Caki2 (cell line): Measurements from ENCODE around the gene PLEKHJ1. TPM values are rescaled to one million over a fixed set of nuclear protein-coding genes. Genes with fewer than 3 reads are reported as not detected.

Experiments used
- DNase-seq: peaks from one replicate; pipeline ENCODE4 v3.0.0-alpha.2; 2015; ENCODE audit warnings: low read depth
- in situ Hi-C: cut with HindIII; loops from 2 replicates; pipeline ENCODE4 v1.10.0; 2016; ENCODE audit warnings: low sequenced_read_pairs, low pct_unique_long_range_greater_than_20kb, mixed read lengths
- total RNA-seq: library from RNA; depleted of rRNA; stranded (reverse); fragments of >200 nt; shearing (Covaris generic); gene quantifications from 2 replicates; pipeline ENCODE4 v1.2.3, GENCODE V29; 2014; ENCODE audit warnings: low replicate concordance

PLEKHJ1 gene
- total RNA-seq, 1 experiment from 2014 or later = 55.9 TPM

- no peak for DNase-seq
- in situ Hi-C loops = no loop called here
Observed at GRCh38 chr19:2240881-2241760, 5.0 kb upstream of the PLEKHJ1 start.

GRCh38 chr19:2239771-2240770 lies 3.9 kb upstream of the PLEKHJ1 start:
- no peak for DNase-seq
- in situ Hi-C loops = no loop called here

GRCh38 chr19:2239173-2239572 lies 3.0 kb upstream of the PLEKHJ1 start:
- DNase-seq = no peak
- in situ Hi-C loops = no loop called here

GRCh38 chr19:2237869-2238153 lies 1.7 kb upstream of the PLEKHJ1 start:
- in situ Hi-C loops = no loop called here

GRCh38 chr19:2237051-2237868 lies 1.1 kb upstream of the PLEKHJ1 start:
- in situ Hi-C loops = no loop called here
- no peak for DNase-seq

More at GRCh38 chr19:2237869-2238153, 1.7 kb upstream of the PLEKHJ1 start:
- no peak for DNase-seq

GRCh38 chr19:2236064-2236313 lies 140 bp downstream of the PLEKHJ1 start:
- in situ Hi-C loops = no loop called here

GRCh38 chr19:2235381-2236063 lies 607 bp downstream of the PLEKHJ1 start:
- in situ Hi-C loops = no loop called here
- no peak for DNase-seq

More at GRCh38 chr19:2236064-2236313, 140 bp downstream of the PLEKHJ1 start:
- DNase-seq = no peak

GRCh38 chr19:2234996-2235380 lies 1.1 kb downstream of the PLEKHJ1 start:
- in situ Hi-C loops = no loop called here
- DNase-seq = no peak

- in situ Hi-C loops = no loop called here
- no peak for DNase-seq
Observed at GRCh38 chr19:2233601-2234280, 2.4 kb downstream of the PLEKHJ1 start.

GRCh38 chr19:2232286-2233151 lies 3.6 kb downstream of the PLEKHJ1 start:
- no peak for DNase-seq
- in situ Hi-C loops = no loop called here

- in situ Hi-C loops = no loop called here
- DNase-seq = no peak
Observed at GRCh38 chr19:2231621-2232221, 4.4 kb downstream of the PLEKHJ1 start.

GRCh38 chr19:2230807-2231533 lies 5.2 kb downstream of the PLEKHJ1 start:
- no peak for DNase-seq
- in situ Hi-C loops = no loop called here

- no peak for DNase-seq
- in situ Hi-C loops = no loop called here
Observed at GRCh38 chr19:2230033-2230531, 6.0 kb downstream of the PLEKHJ1 start.

GRCh38 chr19:2229103-2230032 lies 6.8 kb downstream of the PLEKHJ1 start:
- in situ Hi-C loops = no loop called here
- no peak for DNase-seq
